HepG2 (cell line): ENCODE data around the gene VWA1. TPM values are rescaled to one million over a fixed set of nuclear protein-coding genes. Genes with fewer than 3 reads are reported as not detected.

Experiments
- KDM4B ChIP-seq: sonication (generic); formaldehyde crosslinking; IDR thresholded peaks from 2 replicates; pipeline ENCODE4 v1.4.0; 2020; ENCODE audit warnings: missing genetic modification reagents
- MIXL1 ChIP-seq: IDR thresholded peaks from 2 replicates; pipeline ENCODE4 v1.6.1; 2016
- RARA ChIP-seq: IDR thresholded peaks from 2 replicates; pipeline ENCODE4 v1.6.1; 2016; ENCODE audit warnings: missing genetic modification reagents, missing compliant biosample characterization
- TEAD3 ChIP-seq: optimal IDR thresholded peaks from 2 replicates; pipeline ENCODE3; 2016; ENCODE audit warnings: borderline replicate concordance
- U2AF1 ChIP-seq: fragments of 200-400 bp; formaldehyde crosslinking; optimal IDR thresholded peaks from 2 replicates; pipeline ENCODE3; 2017; ENCODE audit warnings: mild to moderate bottlenecking, low read depth, low read length
- ZBTB38 ChIP-seq: sonication (generic); formaldehyde crosslinking; IDR thresholded peaks from 2 replicates; pipeline ENCODE4 v1.5.1; 2020; ENCODE audit warnings: mild to moderate bottlenecking, missing genetic modification reagents
- ZNF136 ChIP-seq: sonication (generic); formaldehyde crosslinking; IDR thresholded peaks from 2 replicates; pipeline ENCODE4 v1.8.1; 2022; ENCODE audit warnings: low read depth, mild to moderate bottlenecking, moderate library complexity, missing genetic modification reagents
- polyA plus RNA-seq, 8 experiments: library from polyadenylated mRNA; depleted of rRNA in 3 of 8; stranded (reverse) in 7 of 8; unstranded in 1 of 8; fragments of >200 nt; fragmentation: Illumina TruSeq in 4 of 8; extraction: Trizol in 4 of 8; gene quantifications; 2 replicates each; pipeline versions ENCODE4 v1.2.1 to v1.2.3, GENCODE V29; 2011 to 2016; ENCODE audit warnings: low read depth in 4 of 8, missing spikeins in 1 of 8, mixed read lengths in 1 of 8; ENCODE audit not compliant: insufficient read depth in 1 of 8
- total RNA-seq, 5 experiments: library from RNA; depleted of rRNA; stranded (reverse); fragments of >200 nt; fragmentation: Illumina TruSeq; extraction: Trizol; gene quantifications; 2 replicates each; pipeline ENCODE4 v1.2.3, GENCODE V29; 2016; ENCODE audit warnings: low read depth in 1 of 5
- TF ChIP-seq, protein P1 (sequence below): sonication (generic); formaldehyde crosslinking; IDR thresholded peaks from 2 replicates; pipeline ENCODE4 v1.4.0; 2020; ENCODE audit warnings: mild to moderate bottlenecking, missing genetic modification reagents
- TF ChIP-seq, protein P2 (sequence below): IDR thresholded peaks from 2 replicates; pipeline ENCODE4 v1.6.1; 2016; ENCODE audit warnings: missing genetic modification reagents, missing compliant biosample characterization

Gene VWA1
- total and polyA plus RNA-seq, 2 of the 13 experiments (the other 11 are each of a cell fraction or from before 2014, with no cell fraction given), result 40.9 to 57.5 TPM

DNA sequence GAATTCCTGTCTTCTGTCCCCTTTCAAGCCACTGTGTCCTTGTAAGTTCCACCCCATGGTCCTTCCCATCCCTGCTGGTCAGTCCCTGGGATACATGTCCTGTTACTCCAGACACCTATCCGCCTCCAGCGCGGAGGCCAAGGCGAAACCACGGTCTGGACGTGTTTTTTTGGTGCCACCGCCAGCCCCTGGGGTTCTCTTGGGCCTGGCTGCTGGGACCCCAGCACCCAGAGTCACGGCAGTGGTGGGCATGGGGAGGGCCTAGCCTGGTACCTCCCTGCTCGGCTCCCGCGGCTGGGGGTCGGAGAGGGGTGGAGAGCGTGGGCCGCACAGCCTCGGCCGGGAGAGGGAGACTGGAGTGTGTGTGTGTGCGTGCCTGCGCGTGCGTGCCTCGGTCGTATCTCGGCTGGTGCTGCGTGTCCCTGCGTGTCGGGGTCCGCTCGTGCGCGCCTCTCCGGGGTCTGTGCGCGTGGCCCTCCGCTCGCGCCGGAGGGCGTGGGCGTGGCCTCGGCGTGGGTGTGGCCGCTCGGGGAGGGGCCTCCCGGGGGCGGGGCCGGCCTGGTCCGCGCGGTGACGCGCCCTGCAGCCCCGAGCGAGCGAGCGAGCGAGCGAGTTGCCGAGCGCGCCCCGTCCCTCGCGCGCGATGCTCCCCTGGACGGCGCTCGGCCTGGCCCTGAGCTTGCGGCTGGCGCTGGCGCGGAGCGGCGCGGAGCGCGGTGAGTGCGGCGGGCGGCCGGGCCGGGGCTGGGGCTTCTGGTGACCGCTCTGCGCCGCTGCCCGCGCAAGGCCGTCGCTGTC lies at the start of gene VWA1 (continued):
- TF ChIP-seq, protein P1, sequence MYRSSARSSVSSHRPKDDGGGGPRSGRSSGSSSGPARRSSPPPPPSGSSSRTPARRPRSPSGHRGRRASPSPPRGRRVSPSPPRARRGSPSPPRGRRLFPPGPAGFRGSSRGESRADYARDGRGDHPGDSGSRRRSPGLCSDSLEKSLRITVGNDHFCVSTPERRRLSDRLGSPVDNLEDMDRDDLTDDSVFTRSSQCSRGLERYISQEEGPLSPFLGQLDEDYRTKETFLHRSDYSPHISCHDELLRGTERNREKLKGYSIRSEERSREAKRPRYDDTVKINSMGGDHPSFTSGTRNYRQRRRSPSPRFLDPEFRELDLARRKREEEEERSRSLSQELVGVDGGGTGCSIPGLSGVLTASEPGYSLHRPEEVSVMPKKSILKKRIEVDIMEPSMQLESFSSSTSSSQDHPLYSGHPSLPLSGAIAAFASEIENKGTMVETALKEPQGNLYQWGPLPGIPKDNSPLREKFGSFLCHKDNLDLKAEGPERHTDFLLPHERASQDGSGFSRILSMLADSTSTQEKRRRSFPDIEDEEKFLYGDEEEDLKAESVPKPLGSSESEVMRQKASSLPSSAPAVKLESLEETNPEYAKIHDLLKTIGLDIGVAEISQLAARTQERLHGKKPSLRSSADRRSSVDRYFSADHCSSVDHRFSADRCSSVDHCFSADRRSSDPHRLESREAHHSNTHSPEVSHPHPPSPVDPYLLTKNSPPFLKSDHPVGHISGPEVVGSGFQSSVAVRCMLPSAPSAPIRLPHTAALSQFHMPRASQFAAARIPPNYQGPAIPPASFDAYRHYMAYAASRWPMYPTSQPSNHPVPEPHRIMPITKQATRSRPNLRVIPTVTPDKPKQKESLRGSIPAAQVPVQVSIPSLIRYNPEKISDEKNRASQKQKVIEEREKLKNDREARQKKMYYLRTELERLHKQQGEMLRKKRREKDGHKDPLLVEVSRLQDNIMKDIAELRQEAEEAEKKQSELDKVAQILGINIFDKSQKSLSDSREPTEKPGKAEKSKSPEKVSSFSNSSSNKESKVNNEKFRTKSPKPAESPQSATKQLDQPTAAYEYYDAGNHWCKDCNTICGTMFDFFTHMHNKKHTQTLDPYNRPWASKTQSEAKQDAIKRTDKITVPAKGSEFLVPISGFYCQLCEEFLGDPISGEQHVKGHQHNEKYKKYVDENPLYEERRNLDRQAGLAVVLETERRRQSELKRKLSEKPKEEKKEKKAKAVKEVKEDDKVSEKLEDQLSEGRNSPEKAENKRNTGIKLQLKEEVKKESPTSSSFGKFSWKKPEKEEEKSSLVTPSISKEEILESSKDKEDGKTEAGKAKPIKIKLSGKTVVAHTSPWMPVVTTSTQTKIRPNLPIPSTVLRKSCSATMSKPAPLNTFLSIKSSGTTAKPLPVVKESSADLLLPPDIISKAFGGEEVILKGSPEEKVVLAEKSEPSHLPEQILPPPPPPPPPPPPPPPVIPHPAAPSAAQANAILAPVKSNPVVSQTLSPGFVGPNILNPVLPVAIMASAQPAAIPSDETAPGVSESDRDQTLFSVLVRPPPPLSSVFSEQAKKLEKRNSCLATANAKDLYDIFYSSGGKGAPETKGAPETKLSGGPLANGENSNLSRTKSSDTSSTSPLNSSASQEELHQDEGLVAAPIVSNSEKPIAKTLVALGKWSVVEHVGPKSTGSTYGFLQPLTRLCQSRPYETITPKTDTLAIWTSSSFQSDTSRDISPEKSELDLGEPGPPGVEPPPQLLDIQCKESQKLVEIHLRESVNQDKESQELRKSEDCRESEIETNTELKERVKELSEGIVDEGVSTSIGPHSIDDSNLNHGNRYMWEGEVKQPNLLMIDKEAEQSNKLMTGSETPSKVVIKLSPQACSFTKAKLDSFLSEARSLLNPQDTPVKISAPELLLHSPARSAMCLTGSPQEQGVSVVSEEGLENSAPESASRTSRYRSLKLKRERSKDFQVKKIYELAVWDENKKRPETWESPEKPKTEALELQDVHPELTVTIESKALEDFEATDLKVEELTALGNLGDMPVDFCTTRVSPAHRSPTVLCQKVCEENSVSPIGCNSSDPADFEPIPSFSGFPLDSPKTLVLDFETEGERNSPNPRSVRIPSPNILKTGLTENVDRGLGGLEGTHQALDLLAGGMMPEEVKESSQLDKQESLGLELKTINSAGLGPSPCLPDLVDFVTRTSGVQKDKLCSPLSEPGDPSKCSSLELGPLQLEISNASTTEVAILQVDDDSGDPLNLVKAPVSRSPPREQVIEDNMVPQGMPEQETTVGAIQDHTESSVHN (CRISPR knock-in tag), result 0 out of 2 replicates have a peak, but pooled peaks have one; percentile 15
- TF ChIP-seq U2AF1 (no peak), RARA (CRISPR knock-in tag) (peak; percentile 47; the same call in 1 of the 2 replicates), MIXL1 (CRISPR knock-in tag) (no peak; the same call in 1 of the 2 replicates), TEAD3 (peak; percentile 2), ZNF136 (CRISPR knock-in tag) (no peak), ZBTB38 (CRISPR knock-in tag) (peak; percentile 85), KDM4B (peak; percentile 36; the same call in 1 of the 2 replicates)
- TF ChIP-seq, protein P2, sequence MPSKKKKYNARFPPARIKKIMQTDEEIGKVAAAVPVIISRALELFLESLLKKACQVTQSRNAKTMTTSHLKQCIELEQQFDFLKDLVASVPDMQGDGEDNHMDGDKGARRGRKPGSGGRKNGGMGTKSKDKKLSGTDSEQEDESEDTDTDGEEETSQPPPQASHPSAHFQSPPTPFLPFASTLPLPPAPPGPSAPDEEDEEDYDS, result 0 out of 2 replicates have a peak, but pooled peaks have one; percentile 29
- TF ChIP-seq, all 625 proteins: peak for 146
